Heart right ventricle (tissue), 16 donors: ENCODE results near the gene NHERF1. TPM values are rescaled to one million over a fixed set of nuclear protein-coding genes. Genes with fewer than 3 reads are reported as not detected.

Experiments used
- ATAC-seq, 8 donors: fragments of 200-7000 bp; cut with Tn5 transposase; one replicate each; pipeline ENCODE4 v1.9.1; 2020; ENCODE audit warnings: mild to moderate bottlenecking in 8 of 8, moderate library complexity in 8 of 8, moderate number of reproducible peaks in 1 of 8
- DNase-seq, 2 donors: peaks; one replicate each; pipeline ENCODE4 v3.0.0-alpha.2; 2020
- H3K27ac ChIP-seq, 10 donors: fragments of 200-600 bp; sonication (generic) in 2 of 10; one replicate each; pipeline versions ENCODE4 v1.5.0 to v1.8.0; 2020 to 2022; ENCODE audit warnings: mild to moderate bottlenecking in 3 of 10
- H3K27me3 ChIP-seq, 7 donors: fragments of 200-600 bp; one replicate each; pipeline ENCODE4 v1.8.0; 2021 to 2022; ENCODE audit warnings: mild to moderate bottlenecking in 2 of 7
- H3K36me3 ChIP-seq, 9 donors: fragments of 200-600 bp; sonication (generic) in 1 of 9; one replicate each; pipeline versions ENCODE4 v1.5.0 to v1.8.0; 2020 to 2022; ENCODE audit warnings: mild to moderate bottlenecking in 2 of 9
- H3K4me1 ChIP-seq, 9 donors: fragments of 200-600 bp; sonication (generic) in 1 of 9; one replicate each; pipeline versions ENCODE4 v1.5.0 to v1.8.0; 2020 to 2022; ENCODE audit warnings: mild to moderate bottlenecking in 4 of 9
- H3K4me3 ChIP-seq, 10 donors: fragments of 200-600 bp; sonication (generic) in 2 of 10; one replicate each; pipeline versions ENCODE4 v1.5.0 to v1.8.0; 2020 to 2022; ENCODE audit warnings: mild to moderate bottlenecking in 7 of 10, moderate library complexity in 2 of 10
- H3K9me3 ChIP-seq, 11 donors: fragments of 200-600 bp in 10 of 11; sonication (generic) in 2 of 11; one replicate each; pipeline versions ENCODE4 v1.5.0 to v1.8.0; 2013 to 2022; ENCODE audit warnings: mild to moderate bottlenecking in 2 of 11, control low read depth in 1 of 11, moderate library complexity in 1 of 11
- CTCF ChIP-seq, 9 donors: fragments of 200-600 bp; sonication (generic) in 2 of 9; IDR thresholded peaks; one replicate each; pipeline versions ENCODE4 v1.5.0 to v1.8.0; 2021 to 2022; ENCODE audit warnings: antibody characterized with exemption in 9 of 9, mild to moderate bottlenecking in 5 of 9, moderate library complexity in 1 of 9
- WGBS, 2 donors: extraction: QIAGEN DNeasy Blood & Tissue Kit; methylation state at CpG; one replicate each; pipeline ENCODE4 v1.1.7; 2013; ENCODE audit warnings: inconsistent platforms in 1 of 2; 5-methylcytosine and 5-hydroxymethylcytosine counted together
- intact Hi-C, 10 donors: fragments of 100-400 bp; cut with DNase I; formaldehyde crosslinking; loops; one replicate each; pipeline versions ENCODE4 v1.11.1 to v1.14.2; 2022
- polyA plus RNA-seq, 2 donors: library from polyadenylated mRNA; stranded (reverse); fragments of 200-250 nt; gene quantifications; one replicate each; pipeline ENCODE4 v1.2.3, GENCODE V29; 2013
- total RNA-seq, 10 donors: library from RNA; stranded (reverse); fragmentation: NEBNext Ultra II Directional in 3 of 10; extraction: Animal tissue kit (Norgen Biotek cat#: 25700) in 3 of 10; gene quantifications; one replicate each; pipeline versions ENCODE4 v1.2.1 to v1.2.4, GENCODE V29; 2021 to 2023
- donor health status: Arrhythmogenic right ventricular cardiomyopathy.
- donor health status: ischemic (EF 13 %, LVEDD 7.1; RV severe dilation, severe dysfunction).
- donor health status: healthy with polysubstance abuse.
- donor health status: DM: no; HTN: yes; CAD: no.
- donor health status: DM: no; HTN: no; CAD: no.
- donor health status: ischemic (EF 25% LVEDD 6.9; RV normal size, moderate dysfunction).
- donor health status: ischemic (EF 25% LVEDD 5.7; RV mildly dilated, moderate dysfunction).
- donor health status: healthy.
- donor health status: DM: yes; HTN: yes; CAD: no.
- donor health status: Ischemic cardiomyopathy.
- donor health status: ischemic (EF 35%, LVEDD 5.7; RV mildly dilated, moderate dysfunction).
- donor health status: nonischemic (EF 11% LVEDD 7.7; RV severe dilation, severe dysfunction).
- donor health status: DM: yes; HTN: yes; CAD: no.
- donor health status: PGD.
- donor health status: ischemic (EF 29% LVEDD 5.4; RV normal size, mild dysfunction).
- donor health status: nonischemic (EF 23%, LVEDD 6.1; RV moderate dilation, normal function).

Gene NHERF1
- total and polyA plus RNA-seq, 12 donors, result 6.7 to 33.4 (median 12.7) TPM

GRCh38 chr17:74773871-74774286, 25.5 kb downstream of the NHERF1 start:
- Histone ChIP-seq H3K36me3 (peaks cover 0 to 53% (median 19%) of the 10 kb centered on the region in 9 donors), H3K4me1 (peaks cover 4 to 59% (median 34%) of the 10 kb centered on the region in 9 donors), H3K9me3 (no peaks in the 10 kb centered on the region), H3K4me3 (no peak overlapping the region), H3K27ac (peak overlapping the region in 1 of 10 donors; percentile 21), H3K27me3 (no peaks in the 10 kb centered on the region)
- DNase-seq (no peak), ATAC-seq (no peak)
- WGBS, 2 donors, result 56 to 62% methylated on average over 6 of the region's 6 CpGs
- intact Hi-C loops, result no loop called here
- TF ChIP-seq CTCF (IDR thresholded peaks at IDR 0.05), result no peak

GRCh38 chr17:74775409-74776043, 27.1 kb downstream of the NHERF1 start:
- peak overlapping the region in 9 of 10 donors; percentile 61 to 88 (median 78) for H3K27ac ChIP-seq
- intact Hi-C loops, result no loop called here

GRCh38 chr17:74776044-74776962, 27.9 kb downstream of the NHERF1 start, which contains the start of gene NAT9:
TSS of gene NAT9 (minus strand) at chr17:74776345. CDS start at chr17:74775698, 647 bp downstream.
- Histone ChIP-seq H3K4me3 (peak within 1 kb of the TSS; percentile 67 to 98 (median 88)), H3K9me3 (no peaks in the 10 kb centered on the region), H3K27me3 (no peaks in the 10 kb centered on the region), H3K36me3 (peaks cover 0 to 51% (median 15%) of the 10 kb centered on the region in 9 donors), H3K27ac (peak within 1 kb of the TSS in 9 of 10 donors; percentile 61 to 88 (median 78)), H3K4me1 (peaks cover 4 to 69% (median 25%) of the 10 kb centered on the region in 9 donors)
- DNase-seq (peak; percentile 98 to 99), ATAC-seq (peak; percentile 93 to 98 (median 97))
- intact Hi-C loops, result no loop called here
- 1% methylated on average over 58 to 64 of the region's 64 CpGs for WGBS, 2 donors
- no peak for TF ChIP-seq CTCF (IDR thresholded peaks at IDR 0.05)

More at GRCh38 chr17:74775409-74776043, 27.1 kb downstream of the NHERF1 start:
- H3K36me3 ChIP-seq, result peaks cover 0 to 52% (median 15%) of the 10 kb centered on the region in 9 donors
- H3K4me1 ChIP-seq, result peaks cover 4 to 66% (median 25%) of the 10 kb centered on the region in 9 donors
- WGBS, 2 donors, result 39 to 41% methylated on average over 12 of the region's 12 CpGs
- DNase-seq, result no peak
- no peak for ATAC-seq
- H3K27me3 ChIP-seq, result no peaks in the 10 kb centered on the region
- H3K4me3 ChIP-seq, result peak overlapping the region; percentile 67 to 98 (median 88)
- no peaks in the 10 kb centered on the region for H3K9me3 ChIP-seq
- no peak for TF ChIP-seq CTCF (IDR thresholded peaks at IDR 0.05)

- H3K9me3 ChIP-seq, result no peaks in the 10 kb centered on the region
- ATAC-seq (no peak), DNase-seq (no peak)
- peak overlapping the region; percentile 67 to 98 (median 88) for H3K4me3 ChIP-seq
- TF ChIP-seq CTCF (IDR thresholded peaks at IDR 0.05), result no peak
- peaks cover 4 to 72% (median 25%) of the 10 kb centered on the region in 9 donors for H3K4me1 ChIP-seq
- H3K36me3 ChIP-seq, result peaks cover 0 to 49% (median 11%) of the 10 kb centered on the region in 9 donors
- no peaks in the 10 kb centered on the region for H3K27me3 ChIP-seq
- WGBS, 2 donors, result 20 to 27% methylated on average over 10 of the region's 10 CpGs
- intact Hi-C loops, result no loop called here
- peak overlapping the region in 4 of 10 donors; percentile 72 to 88 (median 82) for H3K27ac ChIP-seq
These were observed 28.6 kb downstream of the NHERF1 start for GRCh38 chr17:74776990-74777389.
